Measurements from ENCODE around the gene KCTD21.

GRCh38 chr11:78170413-78170812, 18.0 kb downstream of the KCTD21 start:
- TF ChIP-seq CTCF (IDR thresholded peaks at IDR 0.05) (no peak), POLR2A (IDR thresholded peaks at IDR 0.05) (no peak), EP300 (IDR thresholded peaks at IDR 0.05) (no peak), POLR2AphosphoS5 (IDR thresholded peaks at IDR 0.05) (no peak)
